BJ (cell line): ENCODE measurements around the gene LAMA2. TPM values are rescaled to one million over a fixed set of nuclear protein-coding genes. Genes with fewer than 3 reads are reported as not detected.

Experiments used
- CTCF ChIA-PET: fragments of 350-600 bp; formaldehyde crosslinking; extraction: SDS; loops from one replicate; lab custom pipeline; 2021; ENCODE audit warnings: antibody characterized with exemption, inconsistent platforms; lab: Yijun Ruan, JAX
- POLR2A ChIA-PET: fragments of 300-600 bp; sonication (Branson Sonifier 250); formaldehyde crosslinking; extraction: SDS; loops from one replicate; lab custom pipeline; 2021; ENCODE audit warnings: antibody characterized with exemption; lab: Charles Lee
- DNase-seq: peaks from one replicate; pipeline ENCODE4 v3.0.0-alpha.2; 2011; ENCODE audit warnings: low read depth
- H3K27me3 ChIP-seq: 2 replicates; pipeline ENCODE4 v1.6.0; 2011; ENCODE audit warnings: low read length; ENCODE audit not compliant: control insufficient read depth, insufficient read depth
- H3K36me3 ChIP-seq: 2 replicates; pipeline ENCODE4 v1.5.1; 2011; ENCODE audit warnings: low read length; ENCODE audit not compliant: control insufficient read depth, insufficient read depth
- H3K4me3 ChIP-seq: 2 replicates; pipeline ENCODE4 v1.5.1; 2011; ENCODE audit warnings: low read depth, mild to moderate bottlenecking, control low read depth, low read length
- polyA plus RNA-seq: library from polyadenylated mRNA; depleted of rRNA; stranded (reverse); fragments of >200 nt; gene quantifications from 2 replicates; pipeline ENCODE4 v1.2.3, GENCODE V29; 2011
- TF ChIP-seq, protein P1 (sequence below): IDR thresholded peaks from 2 replicates; pipeline ENCODE4 v1.5.1; 2011; ENCODE audit warnings: low read depth, mild to moderate bottlenecking, control low read depth, inconsistent platforms, low read length, moderate library complexity; ENCODE audit not compliant: insufficient read depth

The LAMA2 gene
- polyA plus RNA-seq, 1 experiment: 50.0 TPM

DNA sequence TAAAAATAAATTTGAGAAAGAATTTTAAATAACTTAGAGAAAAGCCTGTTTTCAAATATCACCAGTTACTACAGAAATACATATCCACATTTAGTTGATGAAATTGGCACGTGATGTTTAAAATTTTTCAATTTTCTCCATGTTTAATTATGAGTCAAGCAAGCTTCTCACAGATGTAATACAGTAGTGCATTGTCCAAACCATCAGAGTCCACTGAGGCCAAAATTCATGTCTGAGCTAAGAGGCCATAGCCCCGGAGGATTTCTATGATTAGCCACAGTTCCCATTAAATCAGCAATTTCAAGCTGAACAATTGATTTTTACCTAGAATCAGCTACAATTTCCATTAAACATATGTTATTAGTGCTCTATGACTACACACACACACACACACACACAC is 387.0 kb downstream of the LAMA2 start:
- Histone ChIP-seq H3K36me3 (no peaks in the 10 kb centered on the region), H3K27me3 (no peaks in the 10 kb centered on the region), H3K4me3 (no peak overlapping the region)
- ChIA-PET CTCF (interaction anchor here (0.7 to 1.2 kb wide), 2 partner anchors 11 to 538 kb away, joined by 3 read pairs; no protein-coding TSS in a partner anchor), POLR2A (no interaction called here)
- TF ChIP-seq, protein P1, sequence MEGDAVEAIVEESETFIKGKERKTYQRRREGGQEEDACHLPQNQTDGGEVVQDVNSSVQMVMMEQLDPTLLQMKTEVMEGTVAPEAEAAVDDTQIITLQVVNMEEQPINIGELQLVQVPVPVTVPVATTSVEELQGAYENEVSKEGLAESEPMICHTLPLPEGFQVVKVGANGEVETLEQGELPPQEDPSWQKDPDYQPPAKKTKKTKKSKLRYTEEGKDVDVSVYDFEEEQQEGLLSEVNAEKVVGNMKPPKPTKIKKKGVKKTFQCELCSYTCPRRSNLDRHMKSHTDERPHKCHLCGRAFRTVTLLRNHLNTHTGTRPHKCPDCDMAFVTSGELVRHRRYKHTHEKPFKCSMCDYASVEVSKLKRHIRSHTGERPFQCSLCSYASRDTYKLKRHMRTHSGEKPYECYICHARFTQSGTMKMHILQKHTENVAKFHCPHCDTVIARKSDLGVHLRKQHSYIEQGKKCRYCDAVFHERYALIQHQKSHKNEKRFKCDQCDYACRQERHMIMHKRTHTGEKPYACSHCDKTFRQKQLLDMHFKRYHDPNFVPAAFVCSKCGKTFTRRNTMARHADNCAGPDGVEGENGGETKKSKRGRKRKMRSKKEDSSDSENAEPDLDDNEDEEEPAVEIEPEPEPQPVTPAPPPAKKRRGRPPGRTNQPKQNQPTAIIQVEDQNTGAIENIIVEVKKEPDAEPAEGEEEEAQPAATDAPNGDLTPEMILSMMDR: no peak
- no peak for DNase-seq

DNA sequence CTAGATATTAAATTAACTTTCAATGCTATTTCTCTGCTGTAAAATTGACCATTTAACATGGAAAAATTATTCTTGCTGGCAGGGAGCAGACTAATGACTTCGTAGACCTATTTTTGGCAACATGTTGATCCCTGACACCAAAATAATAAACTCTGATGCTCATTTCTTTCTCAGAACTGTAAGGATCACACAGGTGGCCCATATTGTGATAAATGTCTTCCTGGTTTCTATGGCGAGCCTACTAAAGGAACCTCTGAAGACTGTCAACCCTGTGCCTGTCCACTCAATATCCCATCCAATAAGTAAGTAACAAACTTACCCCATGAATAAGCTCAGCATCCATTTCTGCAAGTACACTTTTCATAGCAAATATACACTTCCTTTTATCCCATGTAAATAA is 387.5 kb downstream of the LAMA2 start:
- no peak for DNase-seq
- no peak overlapping the region for H3K4me3 ChIP-seq
- no peaks in the 10 kb centered on the region for H3K36me3 ChIP-seq
- TF ChIP-seq, protein P1: no peak
- ChIA-PET POLR2A (no interaction called here), CTCF (interaction anchor here (0.7 to 1.2 kb wide), 3 partner anchors 10 to 1124 kb away, joined by 3 read pairs; no protein-coding TSS in a partner anchor)
- no peaks in the 10 kb centered on the region for H3K27me3 ChIP-seq

DNA sequence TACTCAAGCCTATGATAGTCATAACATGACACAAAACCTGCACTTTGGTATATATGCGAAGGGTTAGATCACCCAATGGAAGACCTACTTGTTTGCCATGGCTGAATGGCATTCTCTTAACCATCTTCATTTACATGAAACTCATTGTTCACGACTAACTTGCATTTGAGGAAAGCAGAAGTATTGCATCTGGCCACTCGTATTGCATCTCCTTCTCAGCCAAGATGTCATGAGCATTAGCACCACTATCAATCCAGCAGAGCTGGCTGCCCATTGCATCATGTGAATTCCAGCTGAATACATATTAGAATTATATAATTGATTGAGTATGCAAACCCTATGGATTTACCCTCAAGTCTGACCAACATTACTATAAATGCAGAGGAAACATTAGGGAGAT is 390.2 kb downstream of the LAMA2 start:
- no peaks in the 10 kb centered on the region for H3K36me3 ChIP-seq
- no peaks in the 10 kb centered on the region for H3K27me3 ChIP-seq
- ChIA-PET CTCF (interaction anchor here (0.6 kb wide), 1 partner anchor 506 kb away, joined by 5 read pairs; no protein-coding TSS in a partner anchor), POLR2A (no interaction called here)
- TF ChIP-seq, protein P1: no peak
- no peak overlapping the region for H3K4me3 ChIP-seq
- no peak for DNase-seq

DNA sequence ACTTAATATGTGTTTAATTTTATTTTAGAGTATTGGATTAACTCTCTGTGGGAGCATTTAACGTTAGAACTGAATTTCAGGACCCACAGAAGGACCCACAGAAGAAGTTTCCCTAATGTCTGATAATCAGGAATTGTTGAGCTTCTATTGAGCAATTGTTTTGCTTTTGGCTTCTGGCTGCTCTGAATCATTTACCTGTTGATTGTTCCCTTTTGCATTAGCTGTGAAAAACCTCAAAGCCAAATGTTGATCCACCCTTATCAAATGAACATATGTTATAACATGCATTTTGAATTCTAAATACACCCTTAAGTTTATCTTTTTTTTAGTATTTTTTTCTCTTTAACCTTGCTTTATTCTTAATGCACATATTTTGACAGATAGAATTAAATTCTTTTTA is 393.5 kb downstream of the LAMA2 start:
- H3K4me3 ChIP-seq: no peak overlapping the region
- TF ChIP-seq, protein P1: no peak
- POLR2A ChIA-PET: no interaction called here
- no peaks in the 10 kb centered on the region for H3K36me3 ChIP-seq
- no peaks in the 10 kb centered on the region for H3K27me3 ChIP-seq
- no peak for DNase-seq
- CTCF ChIA-PET: interaction anchor here (0.6 kb wide), 1 partner anchor 263 kb away, joined by 3 read pairs; no protein-coding TSS in a partner anchor

DNA sequence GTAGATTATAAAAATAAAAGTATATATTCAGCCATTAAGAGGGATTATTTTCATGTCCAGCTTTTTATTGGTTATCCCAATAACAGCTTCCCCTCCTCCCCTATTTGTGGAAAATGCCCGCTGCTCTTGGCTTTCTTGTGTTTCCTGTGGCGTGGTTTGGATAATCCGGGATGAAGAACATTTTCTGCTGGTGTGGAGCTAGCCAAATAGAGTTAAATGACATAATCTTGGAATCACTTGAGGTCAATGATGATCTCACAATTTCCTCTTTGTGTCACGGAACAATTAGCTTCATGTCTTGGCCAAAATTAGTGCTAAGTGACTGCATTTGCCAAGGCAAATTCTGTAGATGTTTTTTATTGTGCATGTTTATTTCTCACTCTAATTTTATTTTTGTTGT is 394.0 kb downstream of the LAMA2 start:
- Histone ChIP-seq H3K36me3 (no peaks in the 10 kb centered on the region), H3K27me3 (no peaks in the 10 kb centered on the region), H3K4me3 (no peak overlapping the region)
- CTCF ChIA-PET: no interaction called here
- DNase-seq: no peak
- POLR2A ChIA-PET: no interaction called here
- TF ChIP-seq, protein P1: no peak
